Activated naive CD4-positive, alpha-beta T cell treated with anti-CD3 and anti-CD28 coated beads, Interleukin-2, amount 50 U/mL, for 16 hours (primary cell): ENCODE data around the gene PITPNC1.
"Not testable (repeated sequence)": the region's sequence is repeated elsewhere in the genome, so short reads cannot be mapped to it uniquely, and the experiment has no call there.

ENCODE experiments used
- DNase-seq: peaks from one replicate; pipeline ENCODE4 v3.0.0-alpha.2; 2020

PITPNC1 gene

GRCh38 chr17:67557921-67558320 lies 180.8 kb downstream of the PITPNC1 start:
- DNase-seq = no peak

- DNase-seq = no peak
Observed at GRCh38 chr17:67558740-67559380, 181.8 kb downstream of the PITPNC1 start.

GRCh38 chr17:67559381-67559966 lies 182.4 kb downstream of the PITPNC1 start:
- no peak for DNase-seq

- DNase-seq = no peak
Observed at GRCh38 chr17:67562005-67562404, 184.9 kb downstream of the PITPNC1 start.

GRCh38 chr17:67563692-67564228 lies 186.7 kb downstream of the PITPNC1 start:
- DNase-seq = no peak

GRCh38 chr17:67565068-67565467 lies 188.0 kb downstream of the PITPNC1 start:
- DNase-seq = no peak

- no peak for DNase-seq
Observed at GRCh38 chr17:67566656-67567055, 189.6 kb downstream of the PITPNC1 start.

- DNase-seq = no peak
Observed at GRCh38 chr17:67569015-67569451, 192.0 kb downstream of the PITPNC1 start.

- DNase-seq = no peak
Observed at GRCh38 chr17:67569873-67570272, 192.8 kb downstream of the PITPNC1 start.

- no peak for DNase-seq
Observed at GRCh38 chr17:67570797-67571196, 193.7 kb downstream of the PITPNC1 start.

- DNase-seq = no peak
Observed at GRCh38 chr17:67571478-67571877, 194.4 kb downstream of the PITPNC1 start.

GRCh38 chr17:67573987-67574657 lies 197.0 kb downstream of the PITPNC1 start:
- no peak for DNase-seq

GRCh38 chr17:67574658-67575293 lies 197.7 kb downstream of the PITPNC1 start:
- DNase-seq = no peak

- DNase-seq = no peak
Observed at GRCh38 chr17:67575325-67575724, 198.2 kb downstream of the PITPNC1 start.

- no peak for DNase-seq
Observed at GRCh38 chr17:67576471-67577115, 199.5 kb downstream of the PITPNC1 start.

- no peak for DNase-seq
Observed at GRCh38 chr17:67577429-67578141, 200.5 kb downstream of the PITPNC1 start.

GRCh38 chr17:67578142-67578457 lies 201.0 kb downstream of the PITPNC1 start:
- DNase-seq = no peak

GRCh38 chr17:67578679-67579405 lies 201.8 kb downstream of the PITPNC1 start:
- DNase-seq = not testable (repeated sequence)

GRCh38 chr17:67582673-67583081 lies 205.6 kb downstream of the PITPNC1 start:
- DNase-seq = no peak

GRCh38 chr17:67585077-67585602 lies 208.1 kb downstream of the PITPNC1 start:
- DNase-seq = no peak

- no peak for DNase-seq
Observed at GRCh38 chr17:67588326-67588725, 211.2 kb downstream of the PITPNC1 start.
